ENCODE measurements around the gene ABCC9. TPM values are rescaled to one million over a fixed set of nuclear protein-coding genes. Genes with fewer than 3 reads are reported as not detected.

The ABCC9 gene
- total RNA-seq, 1 experiment from 2014 or later = 0.07 TPM

DNA sequence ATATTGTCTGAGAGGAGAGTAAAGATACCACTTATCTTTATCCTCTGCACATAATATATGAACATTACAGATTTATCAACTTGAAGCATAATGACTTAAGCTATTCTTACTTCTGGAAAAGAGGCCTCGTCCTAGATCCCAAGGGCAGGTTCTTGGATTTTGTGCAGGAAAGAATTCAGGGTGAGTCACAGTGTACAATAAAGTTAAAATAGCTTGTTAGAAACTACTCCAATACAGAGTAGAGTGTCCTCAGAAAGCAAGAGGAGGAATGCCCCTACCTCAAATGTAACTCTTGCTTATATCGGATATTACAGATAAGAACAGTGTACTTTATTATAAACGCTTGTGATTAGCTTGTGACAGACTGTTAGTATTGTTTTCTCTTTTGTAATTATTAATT lies 41.9 kb upstream of the ABCC9 start:
- Histone ChIP-seq H3K27ac (no peak overlapping the region), H3K4me2 (no peak overlapping the region), H3F3A (ENCODE audit: insufficient read depth, low read depth) (no peaks in the 10 kb centered on the region), H3K4me3 (no peak overlapping the region), H3K9me2 (ENCODE audit: insufficient read depth) (no peaks in the 10 kb centered on the region), H3K36me3 (ENCODE audit: low read depth) (no peaks in the 10 kb centered on the region), H3K9me3 (ENCODE audit: insufficient read depth, low read depth) (no peaks in the 10 kb centered on the region), H3K27me3 (ENCODE audit: insufficient read depth, low read depth) (no peaks in the 10 kb centered on the region), H3K79me2 (ENCODE audit: low read depth) (no peaks in the 10 kb centered on the region), H4K20me1 (ENCODE audit: insufficient read depth) (no peaks in the 10 kb centered on the region), H3K4me1 (replicated peaks; ENCODE audit: insufficient read depth) (no peaks in the 10 kb centered on the region), H2AFZ (no peak overlapping the region)
- BruUV-seq (replicated peaks) = no TSS peak
- TF ChIP-seq EZH2 (IDR thresholded peaks at IDR 0.05; ENCODE audit: low read depth) = no peak
- TF ChIP-seq, protein P1, sequence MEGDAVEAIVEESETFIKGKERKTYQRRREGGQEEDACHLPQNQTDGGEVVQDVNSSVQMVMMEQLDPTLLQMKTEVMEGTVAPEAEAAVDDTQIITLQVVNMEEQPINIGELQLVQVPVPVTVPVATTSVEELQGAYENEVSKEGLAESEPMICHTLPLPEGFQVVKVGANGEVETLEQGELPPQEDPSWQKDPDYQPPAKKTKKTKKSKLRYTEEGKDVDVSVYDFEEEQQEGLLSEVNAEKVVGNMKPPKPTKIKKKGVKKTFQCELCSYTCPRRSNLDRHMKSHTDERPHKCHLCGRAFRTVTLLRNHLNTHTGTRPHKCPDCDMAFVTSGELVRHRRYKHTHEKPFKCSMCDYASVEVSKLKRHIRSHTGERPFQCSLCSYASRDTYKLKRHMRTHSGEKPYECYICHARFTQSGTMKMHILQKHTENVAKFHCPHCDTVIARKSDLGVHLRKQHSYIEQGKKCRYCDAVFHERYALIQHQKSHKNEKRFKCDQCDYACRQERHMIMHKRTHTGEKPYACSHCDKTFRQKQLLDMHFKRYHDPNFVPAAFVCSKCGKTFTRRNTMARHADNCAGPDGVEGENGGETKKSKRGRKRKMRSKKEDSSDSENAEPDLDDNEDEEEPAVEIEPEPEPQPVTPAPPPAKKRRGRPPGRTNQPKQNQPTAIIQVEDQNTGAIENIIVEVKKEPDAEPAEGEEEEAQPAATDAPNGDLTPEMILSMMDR (conservative IDR thresholded peaks at IDR 0.05) = no peak
- intact Hi-C loops (cut with micrococcal nuclease; ENCODE audit: unreplicated experiment) = no loop called here
- no peak for DNase-seq
- CTCF ChIA-PET = no interaction called here
- POLR2A ChIA-PET (ENCODE audit: unreplicated experiment) = no interaction called here

- no peak overlapping the region for H2AFZ ChIP-seq
- H3K4me2 ChIP-seq = no peak overlapping the region
- no peaks in the 10 kb centered on the region for H3K9me3 ChIP-seq (ENCODE audit: insufficient read depth, low read depth)
- H3K27ac ChIP-seq = no peak overlapping the region
- H3K4me1 ChIP-seq (replicated peaks; ENCODE audit: insufficient read depth) = no peaks in the 10 kb centered on the region
- no peaks in the 10 kb centered on the region for H3K27me3 ChIP-seq (ENCODE audit: insufficient read depth, low read depth)
- CTCF ChIA-PET = interaction anchor here (0.6 kb wide), 1 partner anchor 8 kb away, joined by 3 read pairs; no protein-coding TSS in a partner anchor
- no peak for DNase-seq
- H3K79me2 ChIP-seq (ENCODE audit: low read depth) = no peaks in the 10 kb centered on the region
- intact Hi-C loops (cut with micrococcal nuclease; ENCODE audit: unreplicated experiment) = no loop called here
- H3K36me3 ChIP-seq (ENCODE audit: low read depth) = no peaks in the 10 kb centered on the region
- H3F3A ChIP-seq (ENCODE audit: insufficient read depth, low read depth) = no peaks in the 10 kb centered on the region
- no peaks in the 10 kb centered on the region for H3K9me2 ChIP-seq (ENCODE audit: insufficient read depth)
- no peak overlapping the region for H3K4me3 ChIP-seq
- BruUV-seq (replicated peaks) = no TSS peak
- POLR2A ChIA-PET (ENCODE audit: unreplicated experiment) = no interaction called here
- TF ChIP-seq, protein P1 (conservative IDR thresholded peaks at IDR 0.05) = no peak
- TF ChIP-seq EZH2 (IDR thresholded peaks at IDR 0.05; ENCODE audit: low read depth) = no peak
- H4K20me1 ChIP-seq (ENCODE audit: insufficient read depth) = no peaks in the 10 kb centered on the region
These were observed 39.3 kb upstream of the ABCC9 start for GRCh38 chr12:21980544-21980943.

- Histone ChIP-seq H2AFZ (no peak overlapping the region), H3K27ac (no peak overlapping the region), H3K4me1 (replicated peaks; ENCODE audit: insufficient read depth) (no peaks in the 10 kb centered on the region), H3K4me2 (no peak overlapping the region), H3K9me2 (ENCODE audit: insufficient read depth) (no peaks in the 10 kb centered on the region), H3K36me3 (ENCODE audit: low read depth) (no peaks in the 10 kb centered on the region), H3K27me3 (ENCODE audit: insufficient read depth, low read depth) (no peaks in the 10 kb centered on the region), H4K20me1 (ENCODE audit: insufficient read depth) (no peaks in the 10 kb centered on the region), H3K9me3 (ENCODE audit: insufficient read depth, low read depth) (no peaks in the 10 kb centered on the region), H3K4me3 (no peak overlapping the region), H3F3A (ENCODE audit: insufficient read depth, low read depth) (no peaks in the 10 kb centered on the region), H3K79me2 (ENCODE audit: low read depth) (no peaks in the 10 kb centered on the region)
- DNase-seq = no peak
- TF ChIP-seq EZH2 (IDR thresholded peaks at IDR 0.05; ENCODE audit: low read depth) = no peak
- TF ChIP-seq, protein P1 (conservative IDR thresholded peaks at IDR 0.05) = no peak
- ChIA-PET POLR2A (ENCODE audit: unreplicated experiment) (no interaction called here), CTCF (no interaction called here)
- intact Hi-C loops (cut with micrococcal nuclease; ENCODE audit: unreplicated experiment) = no loop called here
- no TSS peak for BruUV-seq (replicated peaks)
These were observed 34.1 kb upstream of the ABCC9 start for GRCh38 chr12:21975293-21975692.
